ENCODE data around the gene ALPG. TPM values are rescaled to one million over a fixed set of nuclear protein-coding genes. Genes with fewer than 3 reads are reported as not detected.
"Not testable (repeated sequence)": the region's sequence is repeated elsewhere in the genome, so short reads cannot be mapped to it uniquely, and the experiment has no call there.

The ALPG gene
- total and polyA plus RNA-seq, 9 of the 15 experiments (the other 6 are each of a cell fraction or from before 2014, with no cell fraction given) = not detected

- TF ChIP-seq ZNF764 (CRISPR knock-in tag; IDR thresholded peaks at IDR 0.05; ENCODE audit: low read depth) = no peak
- no peak for TF ChIP-seq TSC22D4 (tag; IDR thresholded peaks at IDR 0.05)
- TF ChIP-seq POU5F1 (IDR thresholded peaks at IDR 0.05; ENCODE audit: borderline replicate concordance, low read depth, low read length, partially characterized antibody) = no peak
- no peak for TF ChIP-seq NCOA1 (IDR thresholded peaks at IDR 0.05; ENCODE audit: low read depth)
- no peak for TF ChIP-seq MIER1 (IDR thresholded peaks at IDR 0.05; ENCODE audit: low read depth)
- no peak for TF ChIP-seq ZNF444 (CRISPR knock-in tag; IDR thresholded peaks at IDR 0.05)
- TF ChIP-seq HNRNPLL (IDR thresholded peaks at IDR 0.05; ENCODE audit: low read depth, low read length, poor library complexity, severe bottlenecking) = no peak
Measured at GRCh38 chr2:232444409-232445148, 37.9 kb downstream of the ALPG start (continued).

GRCh38 chr2:232445149-232445885 lies 38.7 kb downstream of the ALPG start:
- H3K36me3 ChIP-seq (ENCODE audit: control insufficient read depth, insufficient read depth, low read length); CTCF ChIA-PET (ENCODE audit: low intra/inter-chr PET ratio); ATAC-seq; POLR2A ChIA-PET; H3K79me2 ChIP-seq (ENCODE audit: control insufficient read depth, insufficient read depth, low read length); FAIRE-seq; DNase-seq (ENCODE audit: extremely low read depth in 1 of 4, low spot score in 3 of 4); BruUV-seq (replicated peaks); H3K27ac ChIP-seq (ENCODE audit: extremely low read depth, low read depth, low read length); H2AFZ ChIP-seq (ENCODE audit: low read depth, low read length); H3K4me3 ChIP-seq; H3K9ac ChIP-seq (ENCODE audit: insufficient read depth in 1 of 2, low read depth in 2 of 2, low read length in 2 of 2); H3K27me3 ChIP-seq (ENCODE audit: control insufficient read depth in 2 of 2, insufficient read depth in 2 of 2, low read length in 2 of 2); H3K9me3 ChIP-seq (replicated peaks; ENCODE audit: control insufficient read depth, insufficient read depth, low read depth, low read length); H3K9me1 ChIP-seq (ENCODE audit: control insufficient read depth, insufficient read depth, low read length); in situ Hi-C loops (cut with MboI); H4K20me1 ChIP-seq (replicated peaks; ENCODE audit: control insufficient read depth, insufficient read depth, low read length); H3K4me2 ChIP-seq (ENCODE audit: insufficient read depth, low read length): not testable (repeated sequence)
- WGBS (ENCODE audit: insufficient coverage, low coverage, missing lambda C conversion rate) = 23% methylated on average over 5 of the region's 29 CpGs
- peaks cover 0 to 12% of the 10 kb centered on the region in 2 experiments; a peak in 2 of 5 replicates for H3K4me1 ChIP-seq (replicated peaks in 1 of 2; ENCODE audit: control insufficient read depth in 2 of 2, insufficient read depth in 2 of 2, low read length in 2 of 2)
- intact Hi-C loops (cut with micrococcal nuclease) = loop anchor here (5.0 kb wide), 1 partner anchor 77 kb away; the partner anchor contains the start of gene PRSS56

GRCh38 chr2:232446266-232446777 lies 39.7 kb downstream of the ALPG start:
- H3K9ac ChIP-seq (ENCODE audit: insufficient read depth in 1 of 2, low read depth in 2 of 2, low read length in 2 of 2); H3K4me3 ChIP-seq; BruUV-seq (replicated peaks); H4K20me1 ChIP-seq (replicated peaks; ENCODE audit: control insufficient read depth, insufficient read depth, low read length); FAIRE-seq; H3K9me1 ChIP-seq (ENCODE audit: control insufficient read depth, insufficient read depth, low read length); H3K27me3 ChIP-seq (ENCODE audit: control insufficient read depth in 2 of 2, insufficient read depth in 2 of 2, low read length in 2 of 2); H3K27ac ChIP-seq (ENCODE audit: extremely low read depth, low read depth, low read length); H3K4me2 ChIP-seq (ENCODE audit: insufficient read depth, low read length); DNase-seq (ENCODE audit: extremely low read depth in 1 of 4, low spot score in 3 of 4); H3K79me2 ChIP-seq (ENCODE audit: control insufficient read depth, insufficient read depth, low read length); H3K9me3 ChIP-seq (replicated peaks; ENCODE audit: control insufficient read depth, insufficient read depth, low read depth, low read length); in situ Hi-C loops (cut with MboI); H2AFZ ChIP-seq (ENCODE audit: low read depth, low read length); H3K36me3 ChIP-seq (ENCODE audit: control insufficient read depth, insufficient read depth, low read length): not testable (repeated sequence)
- H3K4me1 ChIP-seq (replicated peaks in 1 of 2; ENCODE audit: control insufficient read depth in 2 of 2, insufficient read depth in 2 of 2, low read length in 2 of 2) = peaks cover 0 to 12% of the 10 kb centered on the region in 2 experiments; a peak in 2 of 5 replicates
- ChIA-PET CTCF (ENCODE audit: low intra/inter-chr PET ratio) (interaction anchor here (1.1 kb wide), 1 partner anchor 76 kb away, joined by 4 read pairs; no protein-coding TSS in a partner anchor), POLR2A (interaction anchor here (0.5 kb wide), 1 partner anchor 1062 kb away, joined by 3 read pairs; no protein-coding TSS in a partner anchor)
- peak; percentile 85 for ATAC-seq
- intact Hi-C loops (cut with micrococcal nuclease) = loop anchor here (5.0 kb wide), 1 partner anchor 76 kb away; the partner anchor contains the start of gene PRSS56
- no CpG with 5 or more reads among the region's 9 CpGs for WGBS (ENCODE audit: insufficient coverage, low coverage, missing lambda C conversion rate)
